Umbilical cord (tissue), 2 donors: Measurements from ENCODE around the gene UGT1A1. TPM values are rescaled to one million over a fixed set of nuclear protein-coding genes. Genes with fewer than 3 reads are reported as not detected.

Source experiments
- DNase-seq: peaks from one replicate; pipeline ENCODE4 v3.0.0-alpha.2; 2015; ENCODE audit warnings: low spot score
- total RNA-seq: library from RNA; depleted of rRNA; stranded (reverse); fragments of >200 nt; gene quantifications from one replicate; pipeline ENCODE4 v1.2.3, GENCODE V29; 2014; ENCODE audit warnings: low replicate concordance; ENCODE audit not compliant: insufficient read depth

Gene UGT1A1
- total RNA-seq, 1 donor from 2014 or later, result 3.1 TPM

- DNase-seq, result peak; percentile 55
Observed at GRCh38 chr2:233816771-233817170, 56.7 kb downstream of the UGT1A1 start.

- DNase-seq, result peak; percentile 52
Observed at GRCh38 chr2:233817361-233817911, 57.4 kb downstream of the UGT1A1 start.

- DNase-seq, result no peak
Observed at GRCh38 chr2:233817995-233818638, 58.0 kb downstream of the UGT1A1 start.

- DNase-seq, result no peak
Observed at GRCh38 chr2:233818639-233819621, 58.9 kb downstream of the UGT1A1 start.

- DNase-seq, result no peak
Observed at GRCh38 chr2:233819884-233820773, 60.1 kb downstream of the UGT1A1 start.

- DNase-seq, result no peak
Observed at GRCh38 chr2:233820774-233821105, 60.7 kb downstream of the UGT1A1 start.

GRCh38 chr2:233821196-233821595 lies 61.1 kb downstream of the UGT1A1 start:
- DNase-seq, result no peak

- no peak for DNase-seq
Observed at GRCh38 chr2:233821709-233822100, 61.6 kb downstream of the UGT1A1 start.

- DNase-seq, result no peak
Observed at GRCh38 chr2:233822101-233822771, 62.2 kb downstream of the UGT1A1 start.

Other genes starting within 250 kb of the UGT1A1 start
- gene USP40, start 193.5 kb upstream of the UGT1A1 start, total RNA-seq, result 33.2 TPM
- 6.5 TPM for gene UGT1A8, start 142.6 kb upstream of the UGT1A1 start, total RNA-seq
- 0.48 TPM for gene UGT1A10, start 123.8 kb upstream of the UGT1A1 start, total RNA-seq
- 0.48 TPM for gene UGT1A9, start 88.4 kb upstream of the UGT1A1 start, total RNA-seq
- 3.6 TPM for gene UGT1A7, start 78.4 kb upstream of the UGT1A1 start, total RNA-seq
- gene UGT1A6, start 67.4 kb upstream of the UGT1A1 start, total RNA-seq, result 3.1 TPM
- gene UGT1A5, start 47.4 kb upstream of the UGT1A1 start, total RNA-seq, result not detected
- not detected for gene UGT1A4, start 41.5 kb upstream of the UGT1A1 start, total RNA-seq
- not detected for gene UGT1A3, start 31.2 kb upstream of the UGT1A1 start, total RNA-seq
- not detected for gene MROH2A, start 18.1 kb downstream of the UGT1A1 start, total RNA-seq
- gene HJURP, start 94.3 kb downstream of the UGT1A1 start, total RNA-seq, result 3.9 TPM
- 17.3 TPM for gene TRPM8, start 157.1 kb downstream of the UGT1A1 start, total RNA-seq